ENCODE data around the gene RAD50.
"Not testable (repeated sequence)": the region's sequence is repeated elsewhere in the genome, so short reads cannot be mapped to it uniquely, and the experiment has no call there.

The RAD50 gene

DNA sequence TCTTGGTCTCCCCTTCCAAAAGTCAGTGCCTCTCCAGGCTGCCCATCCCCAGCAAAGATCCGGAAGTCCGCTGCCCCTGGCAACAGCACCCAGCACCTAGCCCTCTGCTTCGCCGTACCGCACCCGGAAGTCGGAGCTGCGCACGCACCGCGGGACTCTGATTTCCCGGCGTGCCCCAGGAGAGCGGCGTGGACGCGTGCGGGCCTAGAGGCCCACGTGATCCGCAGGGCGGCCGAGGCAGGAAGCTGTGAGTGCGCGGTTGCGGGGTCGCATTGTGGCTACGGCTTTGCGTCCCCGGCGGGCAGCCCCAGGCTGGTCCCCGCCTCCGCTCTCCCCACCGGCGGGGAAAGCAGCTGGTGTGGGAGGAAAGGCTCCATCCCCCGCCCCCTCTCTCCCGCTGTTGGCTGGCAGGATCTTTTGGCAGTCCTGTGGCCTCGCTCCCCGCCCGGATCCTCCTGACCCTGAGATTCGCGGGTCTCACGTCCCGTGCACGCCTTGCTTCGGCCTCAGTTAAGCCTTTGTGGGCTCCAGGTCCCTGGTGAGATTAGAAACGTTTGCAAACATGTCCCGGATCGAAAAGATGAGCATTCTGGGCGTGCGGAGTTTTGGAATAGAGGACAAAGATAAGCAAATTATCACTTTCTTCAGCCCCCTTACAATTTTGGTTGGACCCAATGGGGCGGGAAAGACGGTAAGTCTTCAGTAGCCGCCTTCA lies at the start of gene RAD50:
TSS of gene RAD50 (plus strand) at position 215 of the 715 bp plus-strand sequence. CDS start at position 563, 348 bp downstream.
- DNase-seq: peak; percentile 87

DNA sequence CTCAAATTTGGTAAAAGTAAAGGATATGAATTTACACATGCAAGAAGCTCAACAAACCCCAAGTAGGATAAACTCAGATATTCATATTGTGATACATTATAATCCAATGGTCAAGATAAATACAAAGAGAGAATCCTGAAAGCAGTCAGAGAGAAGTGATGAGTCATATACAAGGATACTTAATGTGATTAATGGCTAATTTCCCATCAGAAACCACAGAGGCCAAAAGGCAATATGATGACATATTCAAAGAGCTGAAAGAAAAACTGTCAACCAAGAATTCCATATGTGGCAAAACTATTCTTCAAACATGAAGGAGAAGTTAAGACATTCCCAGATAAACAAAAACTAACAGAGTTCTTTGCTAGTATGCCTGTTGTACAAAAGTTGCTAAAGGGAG lies 46.7 kb upstream of the RAD50 start:
- DNase-seq: no peak

DNA sequence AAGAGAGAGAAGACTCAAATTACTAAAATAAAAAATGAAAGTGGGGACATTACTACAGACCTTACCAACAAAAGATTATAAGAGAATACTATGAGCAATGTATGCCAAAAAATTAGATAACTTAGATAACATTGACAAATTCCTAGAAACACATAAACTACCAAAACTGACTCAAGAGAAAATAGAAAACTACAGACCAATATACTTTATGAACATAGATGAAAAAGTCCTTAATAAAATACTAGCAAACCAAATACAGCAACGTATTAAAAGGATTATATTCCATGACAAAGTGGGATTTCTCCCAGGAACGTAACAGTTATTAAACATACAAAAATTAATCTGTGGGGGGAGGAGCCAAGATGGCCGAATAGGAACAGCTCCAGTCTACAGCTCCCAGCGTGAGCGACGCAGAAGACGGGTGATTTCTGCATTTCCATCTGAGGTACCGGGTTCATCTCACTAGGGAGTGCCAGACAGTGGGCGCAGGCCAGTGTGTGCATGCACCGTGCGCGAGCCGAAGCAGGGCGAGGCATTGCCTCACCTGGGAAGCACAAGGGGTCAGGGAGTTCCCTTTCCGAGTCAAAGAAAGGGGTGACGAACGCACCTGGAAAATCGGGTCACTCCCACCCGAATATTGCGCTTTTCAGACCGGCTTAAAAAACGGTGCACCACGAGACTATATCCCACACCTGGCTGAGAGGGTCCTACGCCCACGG lies 43.0 kb upstream of the RAD50 start:
- DNase-seq: not testable (repeated sequence)

DNA sequence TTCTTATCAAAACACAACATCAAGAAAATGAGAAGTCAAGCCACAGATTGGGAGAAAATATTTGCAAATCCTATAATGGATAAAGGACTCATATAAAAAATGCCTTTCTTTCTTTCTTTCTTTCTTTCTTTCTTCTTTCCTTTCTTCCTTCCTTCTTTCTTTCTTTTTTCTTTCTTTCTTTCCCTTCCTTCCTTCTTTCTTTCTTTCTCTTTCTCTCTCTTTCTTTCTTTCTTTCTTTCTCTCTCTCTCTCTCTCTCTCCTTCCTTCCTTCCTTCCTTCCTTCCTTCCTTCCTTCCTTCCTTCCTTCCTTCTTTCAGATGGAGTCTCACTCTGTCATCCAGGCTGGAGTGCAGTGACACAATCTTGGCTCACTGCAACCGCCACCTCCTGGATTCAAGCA lies 34.7 kb upstream of the RAD50 start:
- DNase-seq: not testable (repeated sequence)

DNA sequence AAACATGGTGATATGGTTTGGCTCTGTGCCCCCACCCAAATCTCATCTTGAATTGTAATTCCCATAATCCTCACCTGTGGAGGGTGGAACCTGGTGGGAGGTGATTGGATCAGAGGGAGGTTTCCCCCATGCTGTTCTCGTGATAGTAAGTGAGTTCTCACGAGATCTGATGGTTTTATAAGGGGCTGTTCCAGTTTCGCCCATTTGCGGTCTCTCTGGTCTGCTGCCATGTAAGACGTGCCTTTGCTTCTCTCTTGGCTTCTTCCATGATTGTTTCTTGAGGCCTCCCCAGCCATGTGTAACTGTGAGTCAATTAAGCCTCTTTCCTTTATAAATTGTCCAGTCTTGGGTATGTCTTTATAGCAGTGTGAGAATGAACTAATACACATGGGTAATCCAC lies 31.9 kb upstream of the RAD50 start:
- not testable (repeated sequence) for DNase-seq

DNA sequence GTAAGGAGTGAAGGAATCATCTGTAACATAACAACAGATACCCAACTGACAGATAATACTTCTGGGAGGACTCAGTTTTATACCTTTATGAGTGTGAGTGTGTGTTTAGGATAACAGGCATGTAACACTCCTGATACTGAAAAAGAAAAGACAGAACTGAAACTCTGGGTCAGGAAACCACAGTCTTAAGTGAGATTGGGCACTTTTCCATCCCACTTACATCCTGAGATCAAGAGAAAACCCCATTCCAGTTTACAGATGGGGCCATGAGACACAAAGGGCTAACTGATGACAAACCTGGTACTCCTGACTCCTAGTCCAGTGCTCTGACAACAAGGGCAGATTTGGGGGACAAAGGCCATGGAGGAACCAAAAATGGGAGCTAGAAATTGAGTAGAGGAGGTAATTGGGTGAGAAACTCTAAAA lies 31.5 kb upstream of the RAD50 start:
- DNase-seq: no peak

DNA sequence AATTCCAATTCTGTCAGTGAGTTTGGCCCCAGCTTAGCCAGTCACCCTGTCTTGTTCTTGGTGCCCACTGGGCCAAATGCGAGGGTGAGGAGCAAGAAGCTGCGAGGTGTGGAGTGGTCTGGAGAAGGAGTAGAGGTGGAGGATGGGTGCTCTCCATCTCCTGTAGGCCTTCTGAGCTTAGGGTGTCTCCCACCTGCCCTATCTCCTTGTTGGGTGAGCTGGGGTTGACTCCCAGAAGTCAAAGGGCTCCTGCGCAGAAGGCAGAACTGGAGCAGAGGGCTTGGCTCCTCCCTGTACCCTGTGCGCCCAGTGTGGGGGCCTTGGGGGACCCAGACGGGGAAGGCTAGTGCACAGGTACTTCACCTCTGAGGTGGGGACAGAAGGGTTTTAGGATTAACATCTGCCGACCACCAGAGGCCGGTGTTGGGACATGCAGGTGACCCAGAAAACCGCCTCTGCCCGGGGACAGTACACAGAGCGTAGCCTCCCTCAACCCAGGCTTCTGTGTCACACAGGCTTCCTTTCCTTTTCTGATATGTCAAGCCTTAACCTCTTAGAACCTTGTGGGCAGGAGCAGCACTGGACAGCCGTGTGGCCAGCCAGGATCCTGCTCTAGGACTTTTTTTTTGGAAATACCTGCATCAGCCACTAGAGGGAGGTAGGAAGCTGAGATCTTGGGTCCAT lies 30.3 kb upstream of the RAD50 start:
- peak; percentile 56 for DNase-seq

DNA sequence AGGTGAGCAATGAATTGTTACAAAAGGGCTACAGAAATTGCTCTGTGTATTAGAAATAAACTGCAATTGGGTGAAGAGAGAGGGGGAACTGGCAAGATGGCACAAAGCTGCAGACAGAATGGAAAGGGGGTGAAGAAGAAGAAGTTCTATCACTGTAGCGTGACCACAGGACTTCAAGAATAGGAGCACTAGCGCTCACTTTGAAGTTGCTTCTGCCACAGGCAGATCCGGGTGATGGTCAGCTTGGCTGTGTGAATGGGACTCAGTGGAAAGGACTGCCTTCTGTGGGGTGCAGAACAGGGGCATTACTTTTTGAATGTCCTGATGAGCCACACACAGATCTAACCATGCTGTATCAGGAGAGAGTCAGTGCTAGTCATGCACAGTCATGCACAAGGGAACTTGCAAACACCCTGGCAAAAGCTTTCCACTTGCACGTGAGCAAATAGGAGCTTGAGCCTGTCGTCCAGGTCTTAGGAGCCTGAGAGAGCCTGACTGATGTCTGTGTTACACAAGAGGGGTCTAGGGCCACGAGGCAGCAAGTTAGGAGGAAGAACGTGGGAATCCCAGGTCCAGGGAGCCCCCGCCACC lies 29.7 kb upstream of the RAD50 start:
- no peak for DNase-seq

DNA sequence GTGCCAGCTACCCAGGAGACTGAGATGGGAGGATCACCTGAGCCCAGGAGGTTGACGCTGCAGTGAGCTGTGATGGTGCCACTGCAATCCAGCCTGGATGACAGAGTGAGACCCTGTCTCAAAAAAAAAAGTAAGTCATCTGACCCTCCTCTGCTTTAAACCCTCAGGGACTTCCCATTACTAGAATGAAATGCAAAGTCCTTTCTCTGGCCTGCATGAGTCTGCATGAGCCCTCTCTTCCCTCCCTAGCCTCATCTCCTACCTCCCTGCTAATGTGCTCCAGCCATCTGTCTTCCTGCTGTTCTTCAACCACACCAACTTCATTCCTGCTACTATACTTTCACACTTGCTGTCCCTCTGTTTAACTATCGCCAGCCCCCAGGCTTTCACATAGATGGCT lies 28.8 kb upstream of the RAD50 start:
- DNase-seq: no peak

DNA sequence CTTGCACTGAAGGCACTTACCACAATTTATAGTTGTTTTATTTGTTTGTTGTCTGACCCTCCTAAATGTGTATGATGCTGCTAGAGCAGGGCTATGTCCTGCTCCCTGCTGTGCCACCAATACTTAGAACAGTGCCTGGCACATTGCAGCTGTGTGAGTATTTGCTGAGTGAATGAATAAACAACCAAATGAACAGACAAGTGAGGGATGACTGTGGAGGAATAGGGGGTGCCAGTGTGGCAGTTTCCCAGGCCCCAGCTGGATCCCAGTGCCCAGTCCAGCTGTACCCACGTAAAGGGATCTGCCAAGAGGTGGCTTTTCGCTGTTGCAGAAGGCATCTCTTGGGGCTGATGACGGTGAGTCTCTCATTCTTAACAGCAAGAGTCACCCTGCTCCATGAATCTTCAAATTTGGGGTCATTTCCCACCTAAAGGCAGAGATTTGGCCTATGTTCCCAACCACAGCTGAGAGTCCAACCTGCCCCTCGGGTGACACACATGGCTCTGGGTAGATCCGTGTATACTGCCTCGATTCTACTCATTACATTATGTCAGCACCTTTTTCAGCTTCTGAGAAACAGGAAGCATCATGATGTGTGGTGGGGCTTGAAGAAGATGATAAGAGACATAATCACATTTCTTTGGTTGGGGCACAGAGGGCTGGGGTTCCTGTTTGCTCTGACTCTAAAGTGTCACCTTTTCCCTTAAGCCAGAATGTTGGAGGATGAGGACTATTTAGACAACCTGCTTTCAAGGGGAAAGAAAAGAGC lies 27.7 kb upstream of the RAD50 start:
- no peak for DNase-seq

DNA sequence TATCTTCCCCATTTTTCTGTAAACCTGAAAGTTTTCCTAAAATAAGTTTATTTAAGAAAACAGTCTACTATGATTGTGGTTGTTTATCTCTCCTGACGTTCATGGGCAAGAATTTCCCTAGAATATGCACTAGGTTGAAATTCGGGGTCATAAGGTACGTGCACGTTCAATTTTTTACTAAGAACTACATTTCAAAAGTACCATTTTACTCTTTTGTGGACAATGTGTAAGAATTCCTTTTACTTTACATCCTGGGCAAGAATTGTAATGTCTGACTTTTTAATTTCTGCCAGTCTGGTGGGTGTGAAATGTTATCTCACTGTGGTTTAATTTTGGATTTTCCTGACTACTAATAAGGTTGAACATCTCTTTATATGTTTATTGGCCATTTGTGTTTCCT lies 25.8 kb upstream of the RAD50 start:
- DNase-seq: no peak

DNA sequence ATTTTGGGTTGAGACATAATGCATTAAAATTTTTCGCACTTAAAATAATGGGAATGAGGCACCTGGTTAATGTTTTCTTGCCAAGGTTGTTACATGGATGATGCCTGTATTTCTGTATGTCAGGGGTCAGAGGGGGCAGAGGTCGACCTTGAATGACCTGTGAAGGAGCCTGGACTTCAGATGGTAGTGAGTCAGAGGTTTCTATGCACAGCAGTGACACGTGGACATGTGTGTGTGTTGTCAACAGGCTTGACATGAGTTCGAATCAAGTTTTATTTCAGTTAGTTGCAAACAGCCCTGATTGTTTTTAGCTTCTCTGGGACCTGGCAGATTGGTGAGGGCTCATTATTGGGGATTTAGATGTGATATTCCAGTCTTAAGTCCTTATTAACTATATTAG lies 17.1 kb upstream of the RAD50 start:
- DNase-seq: no peak

DNA sequence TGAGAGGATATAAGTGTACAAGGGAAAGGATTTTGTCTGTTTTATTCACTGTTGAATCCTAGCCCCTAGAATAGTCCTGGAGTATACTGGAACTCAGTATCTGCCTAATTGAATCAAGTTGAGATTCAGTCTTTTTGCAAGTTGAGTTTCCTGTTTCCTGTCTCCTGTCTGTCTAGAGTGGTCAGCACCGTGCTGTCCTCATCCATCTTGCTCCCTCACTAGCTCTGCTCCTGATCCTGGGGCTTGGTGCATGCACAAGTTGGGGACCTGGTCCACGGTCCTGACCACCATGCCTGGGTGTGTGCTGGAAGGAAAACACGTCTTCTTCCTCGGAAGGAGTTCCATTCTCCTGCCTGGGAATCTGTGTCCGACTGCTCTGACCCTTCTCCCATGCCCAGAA lies 16.6 kb upstream of the RAD50 start:
- DNase-seq: no peak

DNA sequence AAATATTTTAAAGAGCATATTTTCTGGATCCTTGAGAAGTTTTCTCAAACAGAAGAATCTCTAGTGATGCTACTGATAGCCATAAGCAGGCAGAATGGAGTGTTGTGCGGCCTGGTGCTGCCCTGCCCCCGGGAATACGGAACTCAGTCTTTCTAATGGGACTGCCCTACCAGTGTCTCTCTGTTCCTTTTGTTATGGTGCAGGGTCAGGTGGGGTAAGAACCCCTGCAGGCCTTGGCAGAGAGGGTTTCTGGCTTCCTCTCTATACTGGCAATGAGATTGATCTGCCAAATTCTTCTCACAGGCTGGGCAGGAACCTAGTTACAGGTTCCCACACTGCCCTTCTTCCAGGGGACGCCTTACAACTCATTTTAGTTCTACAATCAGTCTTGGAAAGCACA lies 16.0 kb upstream of the RAD50 start:
- DNase-seq: no peak

DNA sequence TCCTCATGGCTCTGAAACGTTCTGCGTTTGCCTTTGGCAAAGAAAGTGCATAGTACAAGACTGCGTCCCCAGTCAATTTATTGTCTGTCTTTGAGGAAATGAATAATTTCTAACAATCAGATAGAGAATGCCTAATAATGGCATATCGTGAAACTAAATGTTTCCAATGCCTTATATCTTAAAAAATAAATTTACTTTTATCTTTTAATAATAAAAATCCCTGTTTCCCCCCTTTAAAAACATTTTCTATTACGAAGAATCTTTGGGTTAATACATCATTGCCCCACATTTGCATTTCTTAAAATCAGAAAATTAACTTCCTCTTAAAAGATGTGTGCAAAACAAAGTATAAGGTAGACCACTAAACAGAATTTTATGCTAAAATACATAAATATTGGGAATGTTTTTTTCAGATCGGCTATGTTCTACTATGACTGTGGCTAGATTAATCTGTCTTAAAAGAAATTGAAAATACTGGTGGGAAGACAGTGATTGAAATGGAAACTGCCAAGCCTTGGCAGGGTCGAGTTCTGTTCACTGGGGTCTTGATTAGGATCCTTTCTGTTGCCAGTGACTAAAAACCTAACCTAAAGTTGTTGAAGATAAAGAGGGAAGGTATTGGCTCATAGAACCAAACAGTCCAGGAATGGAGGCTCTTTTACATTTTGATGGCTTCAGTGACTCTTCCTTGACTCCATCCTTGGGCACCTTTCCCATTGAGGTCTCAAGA lies 13.1 kb upstream of the RAD50 start, which contains the start of gene IL5:
TSS of gene IL5 (minus strand) at position 51 of the 730 bp plus-strand sequence. CDS start at position 7, 44 bp downstream.
- DNase-seq: no peak

DNA sequence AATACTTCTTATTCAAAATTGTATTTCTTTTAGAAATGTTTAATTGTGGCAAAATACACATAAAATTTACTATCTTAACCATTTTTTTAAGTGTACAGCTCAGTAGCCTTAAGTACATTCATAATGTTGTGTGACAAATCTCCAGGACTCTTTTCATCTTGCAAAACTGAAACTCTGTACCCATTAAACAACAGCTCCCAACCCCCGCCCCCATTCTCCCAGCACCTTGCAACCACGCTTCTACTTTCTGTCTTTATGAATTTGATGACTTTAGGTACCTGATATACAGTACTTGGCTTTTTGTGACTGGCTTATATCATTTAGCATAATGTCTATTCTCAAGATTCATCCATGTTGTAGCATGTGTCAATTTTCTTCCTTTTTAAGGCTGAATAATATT lies 10.7 kb upstream of the RAD50 start:
- DNase-seq: no peak

DNA sequence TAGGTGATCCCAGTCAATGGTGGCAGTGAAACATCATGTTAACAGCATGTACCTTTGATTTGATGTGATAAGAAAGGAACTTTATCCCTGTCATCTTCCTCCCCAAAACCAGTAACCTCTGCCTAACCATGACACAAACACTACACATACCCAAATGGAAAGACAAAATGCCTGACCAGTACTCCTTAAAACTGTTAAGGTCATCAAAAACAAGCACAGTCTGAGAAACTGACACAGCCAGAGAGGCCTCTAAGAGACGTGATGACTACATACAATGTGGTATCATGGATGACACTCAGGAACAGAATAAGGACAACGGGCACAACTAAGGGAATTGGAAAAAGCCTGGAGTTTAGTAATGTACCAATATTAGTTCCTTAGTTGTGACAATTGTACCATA lies 9.5 kb upstream of the RAD50 start:
- no peak for DNase-seq

DNA sequence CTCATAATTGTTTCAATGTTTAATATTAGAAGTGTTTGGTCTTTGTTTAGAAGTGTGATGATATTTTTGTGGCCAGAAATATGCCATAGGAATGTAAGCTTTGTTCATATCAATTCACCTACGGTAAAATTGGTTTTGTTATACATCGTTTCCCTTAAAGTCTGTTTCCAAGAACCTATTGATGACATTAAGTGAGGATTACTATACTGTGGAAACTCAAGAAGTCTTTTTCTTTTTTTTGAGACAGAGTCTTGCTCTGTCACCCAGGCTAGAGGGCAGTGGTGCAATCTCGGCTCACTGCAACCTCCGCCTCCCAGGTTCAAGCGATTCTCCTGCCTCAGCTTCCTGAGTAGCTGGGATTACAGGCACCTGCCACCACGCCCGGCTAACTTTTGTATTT lies 7.9 kb upstream of the RAD50 start:
- DNase-seq: not testable (repeated sequence)

DNA sequence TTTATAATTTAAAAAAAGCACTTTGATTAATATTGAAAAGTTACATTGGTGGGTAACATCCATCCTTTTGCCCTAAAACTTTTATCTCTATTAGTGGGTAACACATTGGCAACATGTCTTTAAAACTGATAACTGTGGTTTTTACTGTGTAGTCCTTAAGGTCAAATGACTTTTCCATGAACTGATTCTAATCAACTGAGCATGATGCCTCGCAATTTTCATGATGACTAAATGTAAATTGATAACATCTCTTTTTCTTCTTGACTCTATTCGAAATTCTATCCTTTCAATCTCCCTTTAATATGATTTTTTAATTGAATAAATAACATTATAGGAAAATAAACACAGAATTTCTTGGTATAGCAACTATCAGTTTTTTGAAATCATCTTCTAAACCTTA lies 7.2 kb upstream of the RAD50 start:
- DNase-seq: no peak

DNA sequence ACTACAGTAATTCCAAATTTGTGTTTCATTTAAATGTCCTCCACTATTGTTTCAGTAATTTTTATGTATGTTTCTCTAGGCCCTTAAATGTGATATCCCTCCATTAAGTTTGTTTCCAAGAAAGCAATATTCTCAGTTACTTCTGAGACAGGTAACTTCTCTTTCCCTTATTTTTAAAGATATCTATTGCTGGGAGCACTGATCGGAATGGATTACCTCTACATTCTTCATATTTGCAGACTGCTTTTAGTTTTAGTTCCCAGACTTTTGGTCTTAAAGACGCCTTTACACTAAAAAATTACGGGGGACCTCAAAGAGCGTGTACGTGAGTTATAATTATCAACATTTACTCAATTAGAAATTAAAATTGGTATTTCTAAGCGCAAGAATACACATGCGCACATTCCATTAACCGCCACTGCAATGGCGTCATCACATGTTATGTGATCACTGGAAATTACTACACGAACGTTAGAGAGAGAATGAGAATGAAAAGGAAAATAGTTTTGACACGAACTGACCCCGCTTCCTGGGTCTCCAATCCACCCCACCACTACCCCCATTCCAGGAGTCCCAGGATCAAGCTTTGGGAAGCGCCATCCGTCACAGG lies 519 bp upstream of the RAD50 start:
- peak; percentile 34 for DNase-seq

DNA sequence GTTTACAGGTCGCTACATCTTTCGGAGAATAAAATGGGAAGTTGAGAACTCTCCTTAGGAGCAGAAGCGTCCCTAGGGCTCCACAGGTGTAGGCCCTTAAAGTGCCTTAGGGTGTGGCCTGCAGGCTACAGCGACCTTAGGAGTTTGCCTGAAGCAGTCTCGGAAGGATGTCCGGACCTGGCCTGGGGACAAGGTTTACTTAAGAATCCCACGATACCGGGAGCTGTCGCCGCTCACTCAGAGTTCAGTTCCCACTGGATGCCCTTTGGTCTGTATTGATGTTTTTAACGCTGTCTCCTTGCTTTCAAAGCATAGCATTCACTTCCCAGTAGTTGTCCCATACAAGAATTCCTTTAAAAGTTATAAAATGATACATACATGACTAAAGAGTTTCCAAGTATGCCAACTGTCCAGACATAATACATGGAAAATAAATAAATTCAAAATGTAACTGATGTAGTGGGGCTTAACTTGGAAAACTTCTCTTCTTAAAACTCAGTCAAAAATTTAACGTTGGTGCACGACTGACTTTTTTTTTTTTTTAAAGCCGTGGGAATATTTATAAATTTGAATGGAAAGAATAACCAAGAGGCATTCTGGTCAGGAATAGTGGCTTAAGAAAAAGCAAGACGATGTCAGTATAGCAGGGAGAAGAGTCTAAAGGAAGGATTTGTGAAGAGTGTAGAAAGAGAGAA lies 848 bp downstream of the RAD50 start:
- peak; percentile 18 for DNase-seq
